ENCODE data around the gene P4HA2. TPM values are rescaled to one million over a fixed set of nuclear protein-coding genes. Genes with fewer than 3 reads are reported as not detected.

P4HA2 gene
- total and polyA plus RNA-seq, 2 of the 8 experiments (the other 6 are each of a cell fraction or from before 2014, with no cell fraction given): 7.4 to 9.3 TPM

DNA sequence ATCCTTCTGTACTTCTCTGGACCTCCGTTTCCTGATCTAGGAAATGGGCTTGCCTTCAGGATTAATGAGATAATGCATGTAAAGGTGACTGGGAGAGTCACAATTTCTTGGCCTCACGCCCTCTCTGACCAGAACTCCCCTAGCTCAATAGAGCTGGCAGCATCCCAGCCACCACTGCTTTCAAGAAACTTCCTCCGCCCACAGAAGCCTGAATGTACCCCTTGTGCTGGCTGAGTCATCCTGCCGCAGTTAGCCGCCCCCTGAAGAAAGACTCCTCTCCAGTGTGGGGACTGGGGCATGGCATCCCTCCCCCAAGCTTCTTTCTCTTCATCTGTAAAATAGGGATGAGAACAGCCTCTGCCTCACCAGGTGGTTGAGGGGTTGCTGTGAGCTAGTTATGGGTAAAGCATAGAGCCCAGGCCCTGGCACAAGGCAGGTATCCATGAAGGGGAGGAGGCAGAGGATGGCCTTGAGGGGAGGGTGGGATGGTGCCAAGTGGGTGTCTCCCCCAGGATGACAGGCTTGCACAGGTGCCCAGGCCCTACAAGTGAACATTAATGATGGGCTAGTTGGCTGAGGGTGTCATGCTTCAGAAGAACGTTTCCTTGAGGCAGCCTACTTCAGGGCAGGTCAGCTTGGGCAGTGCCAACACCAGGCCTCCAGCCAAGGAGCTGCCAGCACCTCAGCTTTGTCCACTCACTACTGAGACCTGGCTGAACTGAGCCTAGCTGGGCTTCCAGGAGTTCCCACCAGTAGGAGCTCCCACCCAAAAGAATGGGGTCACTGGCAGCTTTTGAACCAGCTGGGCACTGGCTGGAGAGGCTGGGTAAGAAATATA lies 33.3 kb upstream of the P4HA2 start:
- no peak overlapping the region for H2BK120ac ChIP-seq (replicated peaks; ENCODE audit: low read depth, low read length)
- ChIA-PET CTCF (ENCODE audit: partially characterized antibody) (interaction anchor here (1.0 to 5.2 kb wide), 4 partner anchors 12 to 21 kb away, joined by 3 to 54 read pairs (median 23); no protein-coding TSS in a partner anchor), POLR2A (ENCODE audit: partially characterized antibody) (interaction anchor here (1.8 kb wide), 1 partner anchor 32 kb away, joined by 4 read pairs; no protein-coding TSS in a partner anchor)
- no peak overlapping the region for H2BK15ac ChIP-seq (ENCODE audit: low read length)
- no peak overlapping the region for H3K56ac ChIP-seq (replicated peaks; ENCODE audit: insufficient read length, low read depth, low read length)
- H2BK5ac ChIP-seq (ENCODE audit: low read depth, low read length): no peak overlapping the region
- no peak overlapping the region for H3K4ac ChIP-seq (replicated peaks; ENCODE audit: insufficient read length, low read depth, low read length)
- WGBS, 2 experiments (ENCODE audit: extremely low coverage in 1 of 2, insufficient coverage in 1 of 2, insufficient read length in 1 of 2, insufficient replicate concordance in 2 of 2, low coverage in 1 of 2, low lambda C conversion rate in 2 of 2, missing lambda C conversion rate in 1 of 2): 72% methylated on average over 6 of the region's 6 CpGs; no CpG with 5 or more reads in 1 of the 2 experiments
- peaks cover 10% of the 10 kb centered on the region; the same call in 1 of the 2 replicates for H3K23me2 ChIP-seq (ENCODE audit: low read depth, low read length)
- no peaks in the 10 kb centered on the region for H3K79me2 ChIP-seq (ENCODE audit: control insufficient read depth in 1 of 2, insufficient read depth in 2 of 2, low read length in 2 of 2)
- H4K20me1 ChIP-seq (replicated peaks in 1 of 2; ENCODE audit: control insufficient read depth in 1 of 2, insufficient read depth in 2 of 2, low read length in 2 of 2): no peaks in the 10 kb centered on the region
- no peak overlapping the region for H4K5ac ChIP-seq (ENCODE audit: insufficient read length, low read depth, low read length)
- no peak overlapping the region for H4K91ac ChIP-seq (replicated peaks; ENCODE audit: insufficient read length, low read length)
- H3K79me1 ChIP-seq (ENCODE audit: low read depth, low read length): no peaks in the 10 kb centered on the region; the same call in 1 of the 2 replicates
- no peak overlapping the region for H2BK20ac ChIP-seq (ENCODE audit: low read length)
- H2AK5ac ChIP-seq (ENCODE audit: low read depth, low read length): no peak overlapping the region
- no peak overlapping the region for H2AFZ ChIP-seq (ENCODE audit: low read length)
- H3K4me3 ChIP-seq (ENCODE audit: extremely low read depth in 1 of 4, insufficient read depth in 2 of 4, low read depth in 3 of 4, low read length in 4 of 4): no peak overlapping the region
- TF ChIP-seq FOSL1 (IDR thresholded peaks at IDR 0.05; ENCODE audit: insufficient read depth, low read depth, low read length) (no peak), JUND (IDR thresholded peaks at IDR 0.05; ENCODE audit: low read length) (0 out of 2 replicates have a peak, but pooled peaks have one; percentile 13)
- peaks cover 0 to 10% (median 9%) of the 10 kb centered on the region in 4 experiments; a peak in 3 of 7 replicates for H3K27me3 ChIP-seq (replicated peaks in 1 of 4; ENCODE audit: control insufficient read depth in 3 of 4, extremely low read depth in 1 of 4, insufficient read depth in 3 of 4, low read length in 3 of 4)
- H3K9me3 ChIP-seq (ENCODE audit: insufficient read depth in 2 of 2, low read depth in 1 of 2, low read length in 1 of 2): no peaks in the 10 kb centered on the region
- no peak overlapping the region for H4K8ac ChIP-seq (ENCODE audit: extremely low read depth, insufficient read depth, low read length)
- no peak overlapping the region for H3K23ac ChIP-seq (ENCODE audit: insufficient read length)
- H3K14ac ChIP-seq (ENCODE audit: insufficient read length): no peak overlapping the region
- H3K4me2 ChIP-seq (ENCODE audit: insufficient read depth in 1 of 2, low read depth in 2 of 2, low read length in 2 of 2): no peak overlapping the region
- H3K27ac ChIP-seq (ENCODE audit: low read depth, low read length): no peak overlapping the region
- H3K36me3 ChIP-seq (ENCODE audit: control insufficient read depth in 2 of 4, insufficient read depth in 4 of 4, low read length in 3 of 4): no peaks in the 10 kb centered on the region
- peak in 1 of 2 experiments; percentile 23 for DNase-seq (ENCODE audit: low read depth in 1 of 2, low spot score in 2 of 2)
- H3K4me1 ChIP-seq (replicated peaks in 1 of 4; ENCODE audit: control insufficient read depth in 3 of 4, insufficient read depth in 4 of 4, low read length in 3 of 4): peaks cover 0 to 19% (median 6%) of the 10 kb centered on the region in 4 experiments; a peak in 6 of 7 replicates
- H3K18ac ChIP-seq (ENCODE audit: extremely low read depth, low read length): no peak overlapping the region
- FAIRE-seq: no peak
- no peak overlapping the region for H3K9ac ChIP-seq (replicated peaks in 1 of 4; ENCODE audit: extremely low read depth in 1 of 4, low read depth in 3 of 4, low read length in 3 of 4)
- peak overlapping the region; percentile 17; the same call in 1 of the 2 replicates for H2BK12ac ChIP-seq (ENCODE audit: low read depth, low read length)

Measured in H1 (cell line).